SK-MEL-5 (cell line): ENCODE data around the gene MCRIP1. TPM values are rescaled to one million over a fixed set of nuclear protein-coding genes. Genes with fewer than 3 reads are reported as not detected.

Source experiments
- DNase-seq: peaks from one replicate; pipeline ENCODE4 v3.0.0-alpha.2; 2016; ENCODE audit warnings: low read depth, low spot score
- in situ Hi-C: cut with HindIII; loops from 2 replicates; pipeline ENCODE4 v1.10.0; 2016; ENCODE audit warnings: low sequenced_read_pairs, high pct_unique_total_duplicates, low pct_unique_long_range_greater_than_20kb
- total RNA-seq: library from RNA; depleted of rRNA; stranded (reverse); fragments of >200 nt; shearing (Covaris generic); gene quantifications from 2 replicates; pipeline ENCODE4 v1.2.3, GENCODE V29; 2014

Gene MCRIP1
- total RNA-seq, 1 experiment from 2014 or later: 162 TPM

- in situ Hi-C loops: no loop called here
- DNase-seq: peak; percentile 56
Observed at GRCh38 chr17:81863833-81864768, 31.0 kb upstream of the MCRIP1 start.

GRCh38 chr17:81863123-81863675 is 30.1 kb upstream of the MCRIP1 start:
- in situ Hi-C loops: no loop called here
- no peak for DNase-seq

- in situ Hi-C loops: no loop called here
- peak; percentile 100 for DNase-seq
Observed at GRCh38 chr17:81860756-81861568, 27.9 kb upstream of the MCRIP1 start.

GRCh38 chr17:81859906-81860755 is 27.0 kb upstream of the MCRIP1 start, which contains the start of gene P4HB:
TSS of gene P4HB (minus strand) at chr17:81860535. CDS start at chr17:81860471, 64 bp downstream.
- in situ Hi-C loops: no loop called here
- DNase-seq: no peak

GRCh38 chr17:81858967-81859905 is 26.1 kb upstream of the MCRIP1 start:
- peak; percentile 38 for DNase-seq
- in situ Hi-C loops: no loop called here

GRCh38 chr17:81858170-81858966 is 25.3 kb upstream of the MCRIP1 start:
- in situ Hi-C loops: no loop called here
- DNase-seq: no peak

- no peak for DNase-seq
- in situ Hi-C loops: no loop called here
Observed at GRCh38 chr17:81854974-81855774, 22.1 kb upstream of the MCRIP1 start.

GRCh38 chr17:81852237-81852636 is 19.1 kb upstream of the MCRIP1 start:
- in situ Hi-C loops: no loop called here
- no peak for DNase-seq

- in situ Hi-C loops: no loop called here
- no peak for DNase-seq
Observed at GRCh38 chr17:81851423-81851822, 18.3 kb upstream of the MCRIP1 start.

GRCh38 chr17:81849457-81849856 is 16.4 kb upstream of the MCRIP1 start:
- DNase-seq: no peak
- in situ Hi-C loops: no loop called here

GRCh38 chr17:81846743-81847689 is 13.9 kb upstream of the MCRIP1 start:
- DNase-seq: no peak
- in situ Hi-C loops: no loop called here

GRCh38 chr17:81845881-81846742 is 13.0 kb upstream of the MCRIP1 start:
- no peak for DNase-seq
- in situ Hi-C loops: no loop called here

GRCh38 chr17:81845361-81845760 is 12.3 kb upstream of the MCRIP1 start:
- in situ Hi-C loops: no loop called here
- DNase-seq: no peak
